OCI-LY7 (cell line): Measurements from ENCODE around the gene LOXHD1.

Experiments used
- CTCF ChIP-seq: fragments of 200-600 bp; sonication (generic); conservative IDR thresholded peaks from 2 replicates; pipeline ENCODE4 v1.5.1; 2014; ENCODE audit warnings: mild to moderate bottlenecking, antibody characterized with exemption, low read length, moderate library complexity, mixed read lengths
- EZH2phosphoT487 ChIP-seq: fragments of 200-600 bp; sonication (generic); IDR thresholded peaks from 2 replicates; pipeline ENCODE4 v1.6.1; 2018; ENCODE audit warnings: low read depth, borderline replicate concordance, mild to moderate bottlenecking, mixed run types, antibody characterized with exemption, low read length, moderate library complexity, mixed read lengths

GRCh38 chr18:46510386-46510785 is 146.6 kb downstream of the LOXHD1 start:
- no peak for TF ChIP-seq CTCF
- TF ChIP-seq EZH2phosphoT487 = no peak
